Activated CD4-positive, alpha-beta memory T cell treated with anti-CD3 and anti-CD28 coated beads for 36 hours (primary cell): ENCODE measurements around the gene CDHR2. TPM values are rescaled to one million over a fixed set of nuclear protein-coding genes. Genes with fewer than 3 reads are reported as not detected.

Source experiments
- CTCF ChIA-PET: fragments of 350-600 bp; sonication (Branson Sonifier 250); formaldehyde crosslinking; loops from one replicate; lab custom pipeline; 2021; ENCODE audit warnings: antibody characterized with exemption, inconsistent platforms; lab: Charles Lee
- POLR2A ChIA-PET: fragments of 350-600 bp; sonication (Branson Sonifier 250); formaldehyde crosslinking; loops from one replicate; lab custom pipeline; 2021; ENCODE audit warnings: antibody characterized with exemption; lab: Charles Lee
- DNase-seq: peaks from one replicate; pipeline ENCODE4 v3.0.0-alpha.2; 2020
- H3K27ac Mint-ChIP-seq: one replicate; pipeline ENCODE4 v1.8.0; 2021; ENCODE audit warnings: mixed read lengths
- H3K27me3 Mint-ChIP-seq: one replicate; pipeline ENCODE4 v1.8.0; 2021; ENCODE audit warnings: mixed read lengths
- H3K36me3 Mint-ChIP-seq: one replicate; pipeline ENCODE4 v1.8.0; 2021; ENCODE audit warnings: mixed read lengths
- H3K4me1 Mint-ChIP-seq: one replicate; pipeline ENCODE4 v1.8.0; 2021; ENCODE audit warnings: low read depth, mixed read lengths
- H3K4me3 Mint-ChIP-seq: one replicate; pipeline ENCODE4 v1.8.0; 2021; ENCODE audit warnings: mild to moderate bottlenecking, mixed read lengths
- H3K9me3 Mint-ChIP-seq: one replicate; pipeline ENCODE4 v1.8.0; 2021; ENCODE audit warnings: mixed read lengths
- intact Hi-C: fragments of 100-400 bp; cut with micrococcal nuclease; formaldehyde crosslinking; loops from one replicate; pipeline ENCODE4 v1.15.1; 2023
- total RNA-seq, 2 experiments: library from RNA; stranded (reverse); gene quantifications; one replicate each; pipeline ENCODE4 v1.2.3, GENCODE V29; 2021

The CDHR2 gene
- total RNA-seq, result under 1 TPM; 0.36 to 0.38 TPM

DNA sequence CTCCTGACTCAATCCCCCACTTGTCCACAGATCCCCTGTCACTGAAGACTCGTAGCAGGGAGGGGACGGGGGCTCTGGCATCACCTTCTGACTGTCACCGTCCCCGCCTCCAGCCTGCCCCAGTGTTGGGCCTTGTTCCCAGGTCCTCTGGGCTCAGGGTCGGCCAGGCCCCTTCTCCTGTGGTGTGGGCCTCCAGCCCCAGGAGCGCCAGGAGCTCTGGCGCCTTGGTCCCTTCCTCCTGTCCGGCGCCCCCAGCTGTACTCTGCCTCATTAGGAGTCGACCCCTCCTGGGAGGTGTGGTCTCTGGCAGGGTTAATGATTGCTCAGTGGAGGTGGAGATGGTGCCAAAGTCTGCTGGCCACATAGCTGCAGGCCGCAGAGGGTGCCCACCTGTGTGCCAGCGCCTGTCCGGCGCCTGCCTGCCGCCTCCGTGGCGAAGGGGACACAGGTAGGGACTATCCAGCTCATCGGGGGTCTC lies at the start of gene CDHR2:
TSS of gene CDHR2 (plus strand) at position 376 of the 478 bp plus-strand sequence. CDS start 16,011 bp downstream, outside the sequence.
- no peak for DNase-seq
- H3K9me3 Mint-ChIP-seq, result no peaks in the 10 kb centered on the region
- H3K4me1 Mint-ChIP-seq, result peaks cover 57% of the 10 kb centered on the region
- ChIA-PET CTCF (no interaction called here), POLR2A (no interaction called here)
- no peaks in the 10 kb centered on the region for H3K27me3 Mint-ChIP-seq
- H3K36me3 Mint-ChIP-seq, result no peaks in the 10 kb centered on the region
- H3K4me3 Mint-ChIP-seq, result peak within 1 kb of the TSS; percentile 58
- intact Hi-C loops, result no loop called here
- peak within 1 kb of the TSS; percentile 79 for H3K27ac Mint-ChIP-seq

GRCh38 chr5:176500511-176500910 lies 48.6 kb upstream of the CDHR2 start:
- Mint-ChIP-seq H3K36me3 (peaks cover 49% of the 10 kb centered on the region), H3K9me3 (no peaks in the 10 kb centered on the region), H3K27ac (no peak overlapping the region), H3K4me3 (no peak overlapping the region), H3K27me3 (no peaks in the 10 kb centered on the region), H3K4me1 (no peaks in the 10 kb centered on the region)
- no peak for DNase-seq
- intact Hi-C loops, result no loop called here
- ChIA-PET CTCF (no interaction called here), POLR2A (no interaction called here)

GRCh38 chr5:176501333-176501732 lies 47.8 kb upstream of the CDHR2 start:
- intact Hi-C loops, result no loop called here
- no peaks in the 10 kb centered on the region for H3K27me3 Mint-ChIP-seq
- no peak for DNase-seq
- ChIA-PET POLR2A (no interaction called here), CTCF (interaction anchor here (1.0 to 1.1 kb wide), 2 partner anchors 41 to 53 kb away, joined by 3 read pairs; partner anchors contain the start of gene FAF2)
- peaks cover 46% of the 10 kb centered on the region for H3K36me3 Mint-ChIP-seq
- H3K4me1 Mint-ChIP-seq, result no peaks in the 10 kb centered on the region
- H3K4me3 Mint-ChIP-seq, result no peak overlapping the region
- no peaks in the 10 kb centered on the region for H3K9me3 Mint-ChIP-seq
- H3K27ac Mint-ChIP-seq, result no peak overlapping the region

GRCh38 chr5:176503496-176503895 lies 45.6 kb upstream of the CDHR2 start:
- H3K9me3 Mint-ChIP-seq, result no peaks in the 10 kb centered on the region
- no peak overlapping the region for H3K27ac Mint-ChIP-seq
- H3K4me1 Mint-ChIP-seq, result no peaks in the 10 kb centered on the region
- no peaks in the 10 kb centered on the region for H3K27me3 Mint-ChIP-seq
- no peak overlapping the region for H3K4me3 Mint-ChIP-seq
- ChIA-PET CTCF (no interaction called here), POLR2A (no interaction called here)
- intact Hi-C loops, result no loop called here
- no peak for DNase-seq
- peaks cover 52% of the 10 kb centered on the region for H3K36me3 Mint-ChIP-seq

DNA sequence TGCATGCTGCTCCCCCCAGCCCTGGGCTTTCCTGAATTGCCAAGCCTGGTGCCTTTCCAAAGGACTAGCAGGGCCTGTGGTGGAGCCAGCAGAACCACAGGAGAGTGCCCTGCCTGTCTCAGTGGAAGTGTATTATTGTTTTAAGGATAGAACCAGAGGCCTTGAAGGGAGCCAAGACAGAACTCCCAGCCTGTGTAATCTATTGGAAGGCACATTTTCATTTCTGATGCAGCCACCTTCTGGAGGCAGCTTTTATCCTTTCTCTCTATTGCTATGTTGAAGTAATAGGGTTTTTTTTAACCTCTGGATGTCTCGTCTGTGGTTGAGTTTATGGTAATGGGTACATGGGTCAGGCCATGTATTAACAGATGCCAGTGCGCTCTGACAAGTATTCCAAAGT lies 41.2 kb upstream of the CDHR2 start:
- Mint-ChIP-seq H3K36me3 (peaks cover 35% of the 10 kb centered on the region), H3K9me3 (no peaks in the 10 kb centered on the region), H3K4me1 (peaks cover 4% of the 10 kb centered on the region), H3K4me3 (no peak overlapping the region), H3K27me3 (no peaks in the 10 kb centered on the region), H3K27ac (no peak overlapping the region)
- ChIA-PET POLR2A (no interaction called here), CTCF (interaction anchor here (2.6 kb wide), 1 partner anchor 91 kb away, joined by 5 read pairs; no protein-coding TSS in a partner anchor)
- no peak for DNase-seq
- intact Hi-C loops, result no loop called here

DNA sequence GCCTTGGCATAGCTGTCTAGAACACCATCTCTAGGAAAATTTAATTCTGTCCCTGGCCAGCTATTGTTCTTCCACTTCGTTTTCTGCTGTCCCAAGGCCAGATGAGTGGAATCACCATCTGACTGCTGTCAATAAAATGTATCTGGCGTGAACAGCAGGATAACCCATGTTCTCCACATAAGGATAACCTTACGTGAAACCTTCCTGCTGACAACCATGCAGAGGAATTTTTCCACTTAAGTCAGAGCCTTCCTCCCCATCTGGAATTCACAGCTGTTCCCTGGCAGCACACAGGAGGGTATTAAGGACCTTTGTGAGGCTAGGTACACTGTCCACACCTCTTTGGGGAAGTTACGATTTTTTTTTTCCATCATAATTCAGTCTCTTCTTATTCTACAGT lies 40.5 kb upstream of the CDHR2 start:
- DNase-seq, result no peak
- Mint-ChIP-seq H3K4me1 (peaks cover 4% of the 10 kb centered on the region), H3K9me3 (no peaks in the 10 kb centered on the region), H3K4me3 (no peak overlapping the region), H3K27ac (no peak overlapping the region), H3K36me3 (peaks cover 29% of the 10 kb centered on the region), H3K27me3 (no peaks in the 10 kb centered on the region)
- CTCF ChIA-PET, result interaction anchor here (2.6 kb wide), 1 partner anchor 92 kb away, joined by 5 read pairs; no protein-coding TSS in a partner anchor
- intact Hi-C loops, result no loop called here
- POLR2A ChIA-PET, result no interaction called here

- intact Hi-C loops, result no loop called here
- Mint-ChIP-seq H3K27ac (no peak overlapping the region), H3K27me3 (no peaks in the 10 kb centered on the region), H3K36me3 (no peaks in the 10 kb centered on the region), H3K4me1 (peaks cover 12% of the 10 kb centered on the region), H3K4me3 (no peak overlapping the region), H3K9me3 (no peaks in the 10 kb centered on the region)
- POLR2A ChIA-PET, result no interaction called here
- CTCF ChIA-PET, result no interaction called here
- DNase-seq, result no peak
These were observed 35.4 kb upstream of the CDHR2 start for GRCh38 chr5:176513788-176514187.

DNA sequence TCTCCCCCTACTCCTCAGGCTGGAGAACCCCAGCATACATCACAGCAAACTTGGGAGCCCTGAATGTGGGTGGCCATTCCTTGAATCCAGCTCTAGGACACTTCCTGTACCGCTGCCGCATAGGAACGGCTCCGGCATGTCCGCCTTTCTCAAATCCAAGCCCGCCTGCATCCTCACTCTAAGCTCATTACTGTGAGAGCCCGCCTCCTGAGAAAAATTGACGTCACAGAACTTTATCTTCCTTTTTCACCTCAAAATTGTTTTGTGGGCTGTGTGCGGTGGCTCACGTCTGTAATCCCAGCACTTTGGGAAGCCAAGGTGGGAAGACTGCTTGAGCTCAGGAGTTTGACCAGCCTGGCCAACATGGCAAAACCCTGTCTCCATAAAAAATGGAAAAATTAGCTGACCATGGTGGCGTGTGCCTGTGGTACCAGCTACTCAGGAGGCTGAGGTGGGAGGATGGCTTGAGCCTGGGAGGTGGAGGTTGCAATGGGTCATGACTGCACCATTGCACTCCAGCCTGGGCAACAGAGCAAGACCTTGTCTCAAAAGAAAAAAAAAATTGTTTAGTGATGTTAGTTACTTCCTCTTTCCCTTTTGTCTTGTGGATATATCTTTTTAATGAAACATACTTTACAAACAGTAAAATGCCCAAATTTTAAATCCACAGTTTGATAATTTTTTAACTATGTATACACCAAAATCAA lies 34.7 kb upstream of the CDHR2 start:
- Mint-ChIP-seq H3K27me3 (no peaks in the 10 kb centered on the region), H3K27ac (no peak overlapping the region), H3K36me3 (no peaks in the 10 kb centered on the region), H3K4me1 (peaks cover 12% of the 10 kb centered on the region), H3K9me3 (no peaks in the 10 kb centered on the region), H3K4me3 (no peak overlapping the region)
- POLR2A ChIA-PET, result no interaction called here
- CTCF ChIA-PET, result no interaction called here
- intact Hi-C loops, result no loop called here
- DNase-seq, result no peak

- ChIA-PET CTCF (no interaction called here), POLR2A (no interaction called here)
- H3K9me3 Mint-ChIP-seq, result no peaks in the 10 kb centered on the region
- H3K4me3 Mint-ChIP-seq, result no peak overlapping the region
- H3K36me3 Mint-ChIP-seq, result no peaks in the 10 kb centered on the region
- no peaks in the 10 kb centered on the region for H3K27me3 Mint-ChIP-seq
- intact Hi-C loops, result no loop called here
- H3K27ac Mint-ChIP-seq, result no peak overlapping the region
- DNase-seq, result no peak
- peaks cover 12% of the 10 kb centered on the region for H3K4me1 Mint-ChIP-seq
These were observed 33.7 kb upstream of the CDHR2 start for GRCh38 chr5:176515396-176515795.

GRCh38 chr5:176517053-176517661 lies 32.0 kb upstream of the CDHR2 start:
- Mint-ChIP-seq H3K27me3 (no peaks in the 10 kb centered on the region), H3K27ac (no peak overlapping the region), H3K4me1 (peaks cover 11% of the 10 kb centered on the region), H3K36me3 (no peaks in the 10 kb centered on the region), H3K9me3 (no peaks in the 10 kb centered on the region), H3K4me3 (no peak overlapping the region)
- DNase-seq, result no peak
- intact Hi-C loops, result no loop called here
- ChIA-PET POLR2A (no interaction called here), CTCF (interaction anchor here (1.1 kb wide), 1 partner anchor 57 kb away, joined by 3 read pairs; no protein-coding TSS in a partner anchor)

GRCh38 chr5:176519810-176520720 lies 29.1 kb upstream of the CDHR2 start:
- Mint-ChIP-seq H3K4me3 (no peak overlapping the region), H3K27me3 (no peaks in the 10 kb centered on the region), H3K4me1 (peaks cover 18% of the 10 kb centered on the region), H3K36me3 (no peaks in the 10 kb centered on the region), H3K27ac (no peak overlapping the region), H3K9me3 (no peaks in the 10 kb centered on the region)
- CTCF ChIA-PET, result interaction anchor here (1.3 kb wide), 1 partner anchor 103 kb away, joined by 3 read pairs; no protein-coding TSS in a partner anchor
- no peak for DNase-seq
- intact Hi-C loops, result no loop called here
- POLR2A ChIA-PET, result no interaction called here

- Mint-ChIP-seq H3K4me3 (no peak overlapping the region), H3K27ac (no peak overlapping the region), H3K27me3 (no peaks in the 10 kb centered on the region), H3K9me3 (no peaks in the 10 kb centered on the region), H3K4me1 (peaks cover 14% of the 10 kb centered on the region), H3K36me3 (no peaks in the 10 kb centered on the region)
- DNase-seq, result no peak
- intact Hi-C loops, result no loop called here
- ChIA-PET CTCF (no interaction called here), POLR2A (no interaction called here)
These were observed 27.9 kb upstream of the CDHR2 start for GRCh38 chr5:176521286-176521685.
